HG02798 (cell line): Measurements from ENCODE around the gene PPP1R15A.
"Not testable (repeated sequence)": the region's sequence is repeated elsewhere in the genome, so short reads cannot be mapped to it uniquely, and the experiment has no call there.

Experiments
- ATAC-seq: cut with Tn5 transposase; IDR thresholded peaks from one replicate; pipeline ENCODE4 v1.9.1; 2021; ENCODE audit warnings: mild to moderate bottlenecking; ENCODE audit not compliant: unreplicated experiment, poor library complexity

Gene PPP1R15A

GRCh38 chr19:48872182-48872883, at the start of gene PPP1R15A:
PPP1R15A (plus strand) TSS chr19:48872421; CDS start chr19:48873234, 813 bp downstream.
- peak; percentile 64 for ATAC-seq

GRCh38 chr19:48822514-48822913, 49.7 kb upstream of the PPP1R15A start:
- no peak for ATAC-seq

GRCh38 chr19:48826606-48827020, 45.6 kb upstream of the PPP1R15A start:
- ATAC-seq: no peak

GRCh38 chr19:48830088-48830487, 42.1 kb upstream of the PPP1R15A start:
- no peak for ATAC-seq

- ATAC-seq: no peak
These were observed 41.3 kb upstream of the PPP1R15A start for GRCh38 chr19:48830965-48831364.

GRCh38 chr19:48833049-48833448, 39.2 kb upstream of the PPP1R15A start:
- no peak for ATAC-seq

- no peak for ATAC-seq
These were observed 38.2 kb upstream of the PPP1R15A start for GRCh38 chr19:48833977-48834376.

GRCh38 chr19:48835734-48836088, 36.5 kb upstream of the PPP1R15A start:
- peak; percentile 87 for ATAC-seq

- no peak for ATAC-seq
These were observed 35.9 kb upstream of the PPP1R15A start, which contains the start of gene HSD17B14 for GRCh38 chr19:48836089-48837017. HSD17B14 (minus strand) TSS chr19:48836491; CDS start chr19:48836411, 80 bp downstream.

- ATAC-seq: peak; percentile 78
These were observed 35.1 kb upstream of the PPP1R15A start for GRCh38 chr19:48837051-48837524.

- no peak for ATAC-seq
These were observed 34.5 kb upstream of the PPP1R15A start for GRCh38 chr19:48837687-48838086.

GRCh38 chr19:48841047-48841446, 31.2 kb upstream of the PPP1R15A start:
- no peak for ATAC-seq

GRCh38 chr19:48841571-48841970, 30.6 kb upstream of the PPP1R15A start:
- no peak for ATAC-seq

- no peak for ATAC-seq
These were observed 29.4 kb upstream of the PPP1R15A start for GRCh38 chr19:48842789-48843162.

GRCh38 chr19:48844472-48844871, 27.7 kb upstream of the PPP1R15A start:
- ATAC-seq: no peak

- ATAC-seq: no peak
These were observed 26.8 kb upstream of the PPP1R15A start for GRCh38 chr19:48845384-48845783.

- not testable (repeated sequence) for ATAC-seq
These were observed 25.6 kb upstream of the PPP1R15A start for GRCh38 chr19:48846659-48847058.

- no peak for ATAC-seq
These were observed 19.9 kb upstream of the PPP1R15A start for GRCh38 chr19:48852292-48852691.

GRCh38 chr19:48853483-48853882, 18.7 kb upstream of the PPP1R15A start:
- no peak for ATAC-seq

GRCh38 chr19:48854103-48854502, 18.1 kb upstream of the PPP1R15A start:
- no peak for ATAC-seq

- no peak for ATAC-seq
These were observed 15.3 kb upstream of the PPP1R15A start for GRCh38 chr19:48856921-48857320.
